GM06990 (cell line): ENCODE measurements around the gene MFAP5.

Experiments
- DNase-seq: peaks from one replicate; pipeline ENCODE4 v3.0.0-alpha.2; 2011; ENCODE audit not compliant: insufficient read length; ENCODE audit errors: extremely low read depth
- H3K27me3 ChIP-seq: replicated peaks from 2 replicates; pipeline ENCODE4 v1.6.0; 2011; ENCODE audit warnings: low read length; ENCODE audit not compliant: control insufficient read depth, insufficient read depth
- H3K36me3 ChIP-seq: 2 replicates; pipeline ENCODE4 v1.5.1; 2011; ENCODE audit warnings: low read length; ENCODE audit not compliant: control insufficient read depth, insufficient read depth
- H3K4me3 ChIP-seq: replicated peaks from 2 replicates; pipeline ENCODE4 v1.5.1; 2011; ENCODE audit warnings: low read depth, mild to moderate bottlenecking, control low read depth, low read length
- CTCF ChIP-seq: IDR thresholded peaks from 2 replicates; pipeline ENCODE4 v1.5.1; 2011; ENCODE audit warnings: low read length, control low read depth, mild to moderate bottlenecking, inconsistent platforms; ENCODE audit not compliant: insufficient read depth, poor library complexity, severe bottlenecking

The MFAP5 gene

GRCh38 chr12:8662593-8662992, at the start of gene MFAP5:
Gene MFAP5, minus strand, starts transcription at chr12:8662826. Its CDS starts 722 bp downstream, at chr12:8662104.
- no peak within 1 kb of the TSS for H3K4me3 ChIP-seq
- TF ChIP-seq CTCF = no peak
- no peaks in the 10 kb centered on the region for H3K27me3 ChIP-seq
- H3K36me3 ChIP-seq = no peaks in the 10 kb centered on the region
- no peak for DNase-seq

- no peaks in the 10 kb centered on the region; the same call in 1 of the 2 replicates for H3K36me3 ChIP-seq
- no peak for DNase-seq
- no peak for TF ChIP-seq CTCF
- H3K4me3 ChIP-seq = no peak overlapping the region
- no peaks in the 10 kb centered on the region for H3K27me3 ChIP-seq
Observed at GRCh38 chr12:8709124-8709830, 46.7 kb upstream of the MFAP5 start.

- TF ChIP-seq CTCF = no peak
- no peak for DNase-seq
- no peak overlapping the region for H3K4me3 ChIP-seq
- no peaks in the 10 kb centered on the region for H3K36me3 ChIP-seq
- H3K27me3 ChIP-seq = no peaks in the 10 kb centered on the region
Observed at GRCh38 chr12:8702159-8702558, 39.5 kb upstream of the MFAP5 start.

- Histone ChIP-seq H3K4me3 (no peak overlapping the region), H3K27me3 (no peaks in the 10 kb centered on the region), H3K36me3 (no peaks in the 10 kb centered on the region)
- no peak for TF ChIP-seq CTCF
- DNase-seq = no peak
Observed at GRCh38 chr12:8701046-8701660, 38.5 kb upstream of the MFAP5 start.

- no peak for TF ChIP-seq CTCF
- Histone ChIP-seq H3K4me3 (no peak overlapping the region), H3K36me3 (no peaks in the 10 kb centered on the region), H3K27me3 (no peaks in the 10 kb centered on the region)
- no peak for DNase-seq
Observed at GRCh38 chr12:8699714-8700113, 37.1 kb upstream of the MFAP5 start.
